GM12892 (cell line): Measurements from ENCODE around the gene TCHH.

ENCODE experiments used
- DNase-seq: peaks from one replicate; pipeline ENCODE4 v3.0.0; 2011; ENCODE audit not compliant: insufficient read length
- FAIRE-seq: peaks from 2 replicates; lab custom pipeline; 2011; peaks lifted over from hg19 to GRCh38; lab: Jason Lieb, UNC
- POLR2A ChIP-seq: IDR thresholded peaks from 2 replicates; pipeline ENCODE4 v1.6.1; 2011; ENCODE audit warnings: low read depth, low read length, control low read depth
- POLR2AphosphoS5 ChIP-seq: IDR thresholded peaks from 2 replicates; pipeline ENCODE4 v1.6.1; 2011; ENCODE audit warnings: low read depth, low read length, control low read depth
- TAF1 ChIP-seq: IDR thresholded peaks from 2 replicates; pipeline ENCODE4 v1.6.1; 2011; ENCODE audit warnings: low read depth, mild to moderate bottlenecking, control low read depth, low read length, borderline replicate concordance

The TCHH gene

DNA sequence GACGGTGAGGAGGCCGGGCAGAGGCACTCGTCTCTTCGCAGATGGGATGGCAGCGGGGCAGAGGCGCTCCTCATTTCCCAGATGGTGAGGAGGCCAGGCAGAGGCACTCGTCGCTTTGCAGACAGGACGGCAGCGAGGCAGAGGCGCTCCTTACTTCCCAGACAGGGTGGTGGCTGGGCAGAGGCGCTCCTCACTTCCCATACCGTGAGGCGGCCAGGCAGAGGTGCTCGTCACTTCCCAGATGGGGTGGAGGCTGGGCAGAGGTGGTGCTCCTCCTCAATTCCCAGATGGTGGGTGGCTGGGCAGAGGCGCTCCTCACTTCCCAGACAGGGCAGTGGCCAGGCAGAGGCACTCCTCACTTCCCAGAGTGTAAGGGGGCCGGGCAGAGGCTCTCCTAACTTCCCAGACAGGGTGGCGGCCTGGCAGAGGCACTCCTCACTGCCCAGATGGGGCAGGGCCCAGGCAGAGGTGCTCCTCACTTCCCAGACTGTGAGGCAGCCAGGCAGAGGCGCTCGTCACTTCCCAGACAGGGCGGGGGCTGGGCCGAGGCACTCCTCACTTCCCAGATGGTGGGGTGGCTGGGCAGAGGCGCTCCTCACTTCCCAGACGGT is 36.3 kb downstream of the TCHH start:
- no peak for FAIRE-seq
- no peak for TF ChIP-seq TAF1
- no peak for TF ChIP-seq POLR2AphosphoS5
- no peak for TF ChIP-seq POLR2A
- DNase-seq: no peak

DNA sequence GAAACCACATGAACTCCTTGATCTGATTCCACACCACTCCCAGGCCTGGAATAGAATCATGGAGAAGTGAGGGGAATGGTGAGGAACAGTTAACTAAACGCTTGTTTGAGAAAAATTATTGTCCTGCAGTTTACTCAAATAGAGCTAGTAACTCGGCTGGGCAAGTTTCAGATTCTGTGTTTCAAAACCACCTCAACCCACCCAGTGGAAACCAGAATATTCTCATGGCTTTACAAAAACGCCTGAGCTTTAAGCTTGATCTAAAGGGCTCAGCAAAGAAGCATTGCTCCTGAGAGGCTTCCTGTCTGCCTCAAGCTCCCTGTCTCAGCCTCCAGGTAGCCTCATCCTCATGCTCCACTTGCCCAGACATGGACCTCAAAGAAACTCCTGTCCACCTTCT is 42.9 kb downstream of the TCHH start:
- no peak for FAIRE-seq
- TF ChIP-seq TAF1 (no peak), POLR2A (no peak), POLR2AphosphoS5 (no peak)
- DNase-seq: no peak

DNA sequence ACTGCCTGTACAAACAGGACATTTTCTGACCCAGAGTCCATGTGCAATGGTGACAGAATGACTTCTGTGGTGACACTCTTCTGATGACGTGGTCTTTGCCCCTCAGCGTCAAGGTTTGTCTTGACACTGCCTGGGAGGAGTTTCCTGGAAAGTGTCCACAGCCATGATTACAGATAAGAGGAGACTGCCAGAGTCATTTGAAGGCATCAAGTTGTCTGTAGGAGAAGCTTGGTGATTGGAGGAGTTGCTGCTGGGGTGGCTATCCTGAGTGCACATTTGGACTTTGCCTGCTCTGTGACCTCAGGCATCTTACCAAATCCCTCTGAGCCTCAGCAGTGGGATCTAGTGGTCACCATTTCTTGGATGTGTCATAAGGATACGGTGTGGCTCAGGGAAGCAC is 44.1 kb downstream of the TCHH start:
- no peak for TF ChIP-seq POLR2A
- TF ChIP-seq TAF1: no peak
- no peak for TF ChIP-seq POLR2AphosphoS5
- FAIRE-seq (no peak), DNase-seq (no peak)

DNA sequence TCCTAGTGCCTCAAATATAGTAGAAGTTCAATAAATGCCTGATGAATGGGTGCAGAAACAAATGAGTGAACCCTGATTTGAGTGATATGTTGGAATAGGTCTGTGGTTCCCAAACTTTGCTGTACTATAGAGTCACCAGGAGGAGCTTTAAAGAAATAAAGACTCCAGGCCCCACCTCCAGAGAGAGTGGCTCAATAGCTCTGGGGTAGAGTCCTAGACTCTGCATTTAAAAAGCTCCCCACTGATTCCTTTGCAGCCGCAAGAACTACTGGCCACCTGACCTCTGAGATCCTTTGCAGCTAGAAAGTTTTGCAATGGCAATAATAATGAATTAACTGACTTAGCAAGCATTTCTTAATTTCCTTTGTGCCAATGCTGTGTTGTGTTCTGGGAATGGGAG is 47.3 kb downstream of the TCHH start:
- TF ChIP-seq POLR2AphosphoS5 (no peak), TAF1 (no peak), POLR2A (no peak)
- DNase-seq (no peak), FAIRE-seq (no peak)

DNA sequence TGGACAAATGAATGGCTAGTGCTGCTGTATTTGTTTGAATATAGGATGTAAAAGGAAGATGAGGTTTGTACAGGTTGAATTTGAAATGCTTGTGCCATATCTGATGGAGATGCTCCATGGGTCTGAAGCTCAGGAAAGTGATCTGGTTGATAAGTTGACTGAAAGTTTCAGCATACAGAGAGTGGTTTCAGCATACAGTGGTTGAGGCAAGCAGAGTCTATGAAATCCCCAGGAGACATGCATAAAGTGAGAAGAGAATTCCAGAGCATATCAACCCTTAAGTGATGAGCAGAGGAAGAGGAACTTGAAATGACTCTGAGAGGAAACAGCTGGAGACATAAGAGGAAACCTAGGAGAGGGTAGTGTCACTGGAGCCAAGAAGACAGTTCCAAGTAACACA is 48.1 kb downstream of the TCHH start:
- no peak for DNase-seq
- TF ChIP-seq POLR2AphosphoS5 (no peak), TAF1 (no peak), POLR2A (no peak)
- FAIRE-seq: no peak

DNA sequence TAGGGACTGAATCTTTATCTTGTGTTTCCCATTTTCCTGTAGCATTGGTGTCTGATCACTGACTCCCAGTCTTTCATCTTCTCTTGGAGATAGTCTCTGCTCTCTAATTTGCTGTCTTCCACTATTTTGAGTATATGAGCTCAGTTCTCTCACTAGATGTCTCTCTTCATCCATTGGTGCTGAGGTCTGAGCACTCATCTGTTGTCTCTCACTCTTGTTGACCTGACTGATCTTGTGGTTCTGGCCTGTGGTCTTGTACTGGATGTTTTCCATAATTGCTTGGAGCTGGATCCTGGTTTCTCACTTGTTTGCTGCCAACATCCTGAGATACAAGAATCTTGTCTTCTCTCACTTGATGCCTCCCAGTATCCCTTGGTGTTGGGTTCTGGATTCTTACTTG is 53.3 kb downstream of the TCHH start:
- no peak for DNase-seq
- TF ChIP-seq POLR2A: no peak
- no peak for TF ChIP-seq POLR2AphosphoS5
- TF ChIP-seq TAF1: no peak
- no peak for FAIRE-seq
